Activated naive CD4-positive, alpha-beta T cell treated with Interleukin-2 at 50 U/mL for 16 hours (primary cell): ENCODE measurements around the gene ACTL7A.
"Not testable (repeated sequence)": the region's sequence is repeated elsewhere in the genome, so short reads cannot be mapped to it uniquely, and the experiment has no call there.

Source experiments
- DNase-seq: peaks from one replicate; pipeline ENCODE4 v3.0.0-alpha.2; 2020

ACTL7A gene

GRCh38 chr9:108882052-108882888, 20.2 kb downstream of the ACTL7A start:
- DNase-seq, result no peak

- no peak for DNase-seq
Measured at GRCh38 chr9:108883085-108883484, 21.0 kb downstream of the ACTL7A start.

GRCh38 chr9:108884701-108885100, 22.6 kb downstream of the ACTL7A start:
- no peak for DNase-seq

GRCh38 chr9:108885643-108886348, 23.7 kb downstream of the ACTL7A start:
- DNase-seq, result peak; percentile 16

- DNase-seq, result not testable (repeated sequence)
Measured at GRCh38 chr9:108886594-108887271, 24.7 kb downstream of the ACTL7A start.

GRCh38 chr9:108889649-108890067, 27.6 kb downstream of the ACTL7A start:
- DNase-seq, result no peak

GRCh38 chr9:108894225-108894997, 32.3 kb downstream of the ACTL7A start:
- no peak for DNase-seq

GRCh38 chr9:108897324-108898096, 35.4 kb downstream of the ACTL7A start:
- no peak for DNase-seq

GRCh38 chr9:108899023-108899695, 37.1 kb downstream of the ACTL7A start:
- not testable (repeated sequence) for DNase-seq

GRCh38 chr9:108900176-108900575, 38.1 kb downstream of the ACTL7A start:
- DNase-seq, result no peak

- DNase-seq, result no peak
Measured at GRCh38 chr9:108903420-108904103, 41.5 kb downstream of the ACTL7A start.

GRCh38 chr9:108904161-108904560, 42.1 kb downstream of the ACTL7A start:
- no peak for DNase-seq

GRCh38 chr9:108905494-108905893, 43.4 kb downstream of the ACTL7A start:
- no peak for DNase-seq

- DNase-seq, result no peak
Measured at GRCh38 chr9:108910402-108910801, 48.3 kb downstream of the ACTL7A start.

- no peak for DNase-seq
Measured at GRCh38 chr9:108910914-108911313, 48.8 kb downstream of the ACTL7A start.

GRCh38 chr9:108911820-108912219, 49.8 kb downstream of the ACTL7A start:
- DNase-seq, result no peak
